Heart right ventricle (tissue), 16 donors: ENCODE results near the gene TMEM238. TPM values are rescaled to one million over a fixed set of nuclear protein-coding genes. Genes with fewer than 3 reads are reported as not detected.
"Not testable (repeated sequence)": the region's sequence is repeated elsewhere in the genome, so short reads cannot be mapped to it uniquely, and the experiment has no call there.

ENCODE experiments used
- ATAC-seq, 8 donors: fragments of 200-7000 bp; cut with Tn5 transposase; one replicate each; pipeline ENCODE4 v1.9.1; 2020; ENCODE audit warnings: mild to moderate bottlenecking in 8 of 8, moderate library complexity in 8 of 8, moderate number of reproducible peaks in 1 of 8
- DNase-seq, 2 donors: peaks; one replicate each; pipeline ENCODE4 v3.0.0-alpha.2; 2020
- H3K27ac ChIP-seq, 10 donors: fragments of 200-600 bp; sonication (generic) in 2 of 10; one replicate each; pipeline versions ENCODE4 v1.5.0 to v1.8.0; 2020 to 2022; ENCODE audit warnings: mild to moderate bottlenecking in 3 of 10
- H3K27me3 ChIP-seq, 7 donors: fragments of 200-600 bp; one replicate each; pipeline ENCODE4 v1.8.0; 2021 to 2022; ENCODE audit warnings: mild to moderate bottlenecking in 2 of 7
- H3K36me3 ChIP-seq, 9 donors: fragments of 200-600 bp; sonication (generic) in 1 of 9; one replicate each; pipeline versions ENCODE4 v1.5.0 to v1.8.0; 2020 to 2022; ENCODE audit warnings: mild to moderate bottlenecking in 2 of 9
- H3K4me1 ChIP-seq, 9 donors: fragments of 200-600 bp; sonication (generic) in 1 of 9; one replicate each; pipeline versions ENCODE4 v1.5.0 to v1.8.0; 2020 to 2022; ENCODE audit warnings: mild to moderate bottlenecking in 4 of 9
- H3K4me3 ChIP-seq, 10 donors: fragments of 200-600 bp; sonication (generic) in 2 of 10; one replicate each; pipeline versions ENCODE4 v1.5.0 to v1.8.0; 2020 to 2022; ENCODE audit warnings: mild to moderate bottlenecking in 7 of 10, moderate library complexity in 2 of 10
- H3K9me3 ChIP-seq, 11 donors: fragments of 200-600 bp in 10 of 11; sonication (generic) in 2 of 11; one replicate each; pipeline versions ENCODE4 v1.5.0 to v1.8.0; 2013 to 2022; ENCODE audit warnings: mild to moderate bottlenecking in 2 of 11, control low read depth in 1 of 11, moderate library complexity in 1 of 11
- CTCF ChIP-seq, 9 donors: fragments of 200-600 bp; sonication (generic) in 2 of 9; IDR thresholded peaks; one replicate each; pipeline versions ENCODE4 v1.5.0 to v1.8.0; 2021 to 2022; ENCODE audit warnings: antibody characterized with exemption in 9 of 9, mild to moderate bottlenecking in 5 of 9, moderate library complexity in 1 of 9
- WGBS, 2 donors: extraction: QIAGEN DNeasy Blood & Tissue Kit; methylation state at CpG; one replicate each; pipeline ENCODE4 v1.1.7; 2013; ENCODE audit warnings: inconsistent platforms in 1 of 2; 5-methylcytosine and 5-hydroxymethylcytosine counted together
- intact Hi-C, 10 donors: fragments of 100-400 bp; cut with DNase I; formaldehyde crosslinking; loops; one replicate each; pipeline versions ENCODE4 v1.11.1 to v1.14.2; 2022
- polyA plus RNA-seq, 2 donors: library from polyadenylated mRNA; stranded (reverse); fragments of 200-250 nt; gene quantifications; one replicate each; pipeline ENCODE4 v1.2.3, GENCODE V29; 2013
- total RNA-seq, 10 donors: library from RNA; stranded (reverse); fragmentation: NEBNext Ultra II Directional in 3 of 10; extraction: Animal tissue kit (Norgen Biotek cat#: 25700) in 3 of 10; gene quantifications; one replicate each; pipeline versions ENCODE4 v1.2.1 to v1.2.4, GENCODE V29; 2021 to 2023
- donor health status: Arrhythmogenic right ventricular cardiomyopathy.
- donor health status: ischemic (EF 13 %, LVEDD 7.1; RV severe dilation, severe dysfunction).
- donor health status: healthy with polysubstance abuse.
- donor health status: DM: no; HTN: yes; CAD: no.
- donor health status: DM: no; HTN: no; CAD: no.
- donor health status: ischemic (EF 25% LVEDD 6.9; RV normal size, moderate dysfunction).
- donor health status: ischemic (EF 25% LVEDD 5.7; RV mildly dilated, moderate dysfunction).
- donor health status: healthy.
- donor health status: DM: yes; HTN: yes; CAD: no.
- donor health status: Ischemic cardiomyopathy.
- donor health status: ischemic (EF 35%, LVEDD 5.7; RV mildly dilated, moderate dysfunction).
- donor health status: nonischemic (EF 11% LVEDD 7.7; RV severe dilation, severe dysfunction).
- donor health status: DM: yes; HTN: yes; CAD: no.
- donor health status: PGD.
- donor health status: ischemic (EF 29% LVEDD 5.4; RV normal size, mild dysfunction).
- donor health status: nonischemic (EF 23%, LVEDD 6.1; RV moderate dilation, normal function).

Gene TMEM238
- total and polyA plus RNA-seq, 12 donors, result 0.06 to 1.3 (median 0.39) TPM; not detected in 3

- no peak for DNase-seq
- H3K27me3 ChIP-seq, result peaks cover 0 to 31% (median 8%) of the 10 kb centered on the region in 7 donors
- ATAC-seq, result peak in 1 of 8 donors; percentile 13
- no peak for TF ChIP-seq CTCF (IDR thresholded peaks at IDR 0.05)
- no peaks in the 10 kb centered on the region for H3K36me3 ChIP-seq
- H3K27ac ChIP-seq, result no peak overlapping the region
- peaks cover 0 to 4% (median 0%) of the 10 kb centered on the region in 9 donors for H3K4me1 ChIP-seq
- no peak overlapping the region for H3K4me3 ChIP-seq
- 69 to 73% methylated on average over 5 of the region's 5 CpGs for WGBS, 2 donors
- H3K9me3 ChIP-seq, result no peaks in the 10 kb centered on the region
- intact Hi-C loops, result loop anchor here in 8 of 10 donors (2.0 to 10.0 kb wide), 4 partner anchors 115 to 279 kb away; no protein-coding TSS in a partner anchor
Observed at GRCh38 chr19:55419624-55420236, 35.6 kb upstream of the TMEM238 start.

GRCh38 chr19:55419103-55419502 lies 35.0 kb upstream of the TMEM238 start:
- ATAC-seq (peak in 1 of 8 donors; percentile 22), DNase-seq (no peak)
- 61 to 70% methylated on average over 5 of the region's 5 CpGs for WGBS, 2 donors
- intact Hi-C loops, result loop anchor here in 8 of 10 donors (2.0 to 10.0 kb wide), 4 partner anchors 114 to 278 kb away; no protein-coding TSS in a partner anchor
- Histone ChIP-seq H3K27ac (no peak overlapping the region), H3K9me3 (no peaks in the 10 kb centered on the region), H3K27me3 (peaks cover 0 to 25% (median 8%) of the 10 kb centered on the region in 7 donors), H3K4me3 (no peak overlapping the region), H3K4me1 (peaks cover 0 to 4% (median 0%) of the 10 kb centered on the region in 9 donors), H3K36me3 (no peaks in the 10 kb centered on the region)
- no peak for TF ChIP-seq CTCF (IDR thresholded peaks at IDR 0.05)

GRCh38 chr19:55418185-55418584 lies 34.1 kb upstream of the TMEM238 start:
- Histone ChIP-seq H3K36me3 (no peaks in the 10 kb centered on the region), H3K4me1 (no peaks in the 10 kb centered on the region), H3K27me3 (peaks cover 0 to 17% (median 7%) of the 10 kb centered on the region in 7 donors), H3K27ac (no peak overlapping the region), H3K9me3 (no peaks in the 10 kb centered on the region), H3K4me3 (no peak overlapping the region)
- WGBS, 2 donors, result 14 to 15% methylated on average over 7 of the region's 7 CpGs
- ATAC-seq (peak; percentile 75 to 92 (median 86)), DNase-seq (peak in 1 of 2 donors; percentile 64)
- intact Hi-C loops, result loop anchor here in 9 of 10 donors (1.0 to 10.0 kb wide), 5 partner anchors 113 to 277 kb away; no protein-coding TSS in a partner anchor
- peak; percentile 39 to 76 (median 70) for TF ChIP-seq CTCF (IDR thresholded peaks at IDR 0.05)

- DNase-seq (no peak), ATAC-seq (no peak)
- Histone ChIP-seq H3K27ac (no peak overlapping the region), H3K9me3 (peaks cover 0 to 5% (median 0%) of the 10 kb centered on the region in 11 donors), H3K4me3 (no peak overlapping the region), H3K4me1 (peaks cover 4 to 27% (median 17%) of the 10 kb centered on the region in 9 donors), H3K36me3 (peaks cover 0 to 12% (median 4%) of the 10 kb centered on the region in 9 donors), H3K27me3 (no peaks in the 10 kb centered on the region)
- intact Hi-C loops, result loop anchor here in 4 of 10 donors (10.0 kb wide), 2 partner anchors 105 to 115 kb away; no protein-coding TSS in a partner anchor
- no peak for TF ChIP-seq CTCF (IDR thresholded peaks at IDR 0.05)
- 80 to 83% methylated on average over 2 of the region's 2 CpGs for WGBS, 2 donors
Observed at GRCh38 chr19:55410168-55410567, 26.1 kb upstream of the TMEM238 start.

- peaks cover 0 to 22% (median 4%) of the 10 kb centered on the region in 9 donors for H3K36me3 ChIP-seq
- not testable (repeated sequence) for H3K4me3 ChIP-seq, H3K9me3 ChIP-seq, DNase-seq, H3K27me3 ChIP-seq, ATAC-seq
- H3K27ac ChIP-seq, result peak overlapping the region in 1 of 10 donors; percentile 96
- peaks cover 4 to 27% (median 17%) of the 10 kb centered on the region in 9 donors for H3K4me1 ChIP-seq
- intact Hi-C loops, result loop anchor here in 1 of 10 donors (5.0 kb wide), 1 partner anchor 152 kb away; the partner anchor contains the start of gene PPP6R1
- 91 to 98% methylated on average over 8 of the region's 8 CpGs for WGBS, 2 donors
Observed at GRCh38 chr19:55409179-55409578, 25.1 kb upstream of the TMEM238 start.
